Osteoblast (primary cell): Measurements from ENCODE around the gene ZNF618. TPM values are rescaled to one million over a fixed set of nuclear protein-coding genes. Genes with fewer than 3 reads are reported as not detected.

ENCODE experiments used
- DNase-seq: peaks from one replicate; pipeline ENCODE4 v3.0.0; 2011; ENCODE audit warnings: low spot score, mixed read lengths; ENCODE audit not compliant: insufficient read length; ENCODE audit errors: missing footprints
- H2AFZ ChIP-seq: 2 replicates; pipeline ENCODE4 v1.6.0; 2011; ENCODE audit warnings: mild to moderate bottlenecking, low read length
- H3K27ac ChIP-seq: 2 replicates; pipeline ENCODE4 v1.5.1; 2011; ENCODE audit warnings: mild to moderate bottlenecking, low read depth, low read length, moderate library complexity
- H3K27me3 ChIP-seq: 2 replicates; pipeline ENCODE4 v1.6.0; 2012; ENCODE audit warnings: mild to moderate bottlenecking, control low read depth, inconsistent platforms, low read length, moderate library complexity; ENCODE audit not compliant: insufficient read depth
- H3K36me3 ChIP-seq: 2 replicates; pipeline ENCODE4 v1.5.1; 2011; ENCODE audit warnings: mild to moderate bottlenecking, low read length, control low read depth, moderate library complexity; ENCODE audit not compliant: insufficient read depth
- H3K4me1 ChIP-seq: 2 replicates; pipeline ENCODE4 v1.5.1; 2011; ENCODE audit warnings: mild to moderate bottlenecking, low read length, control low read depth, moderate library complexity; ENCODE audit not compliant: insufficient read depth
- H3K4me2 ChIP-seq: 2 replicates; pipeline ENCODE4 v1.6.0; 2011; ENCODE audit warnings: mild to moderate bottlenecking, low read length; ENCODE audit not compliant: insufficient read depth
- H3K4me3 ChIP-seq: fragments of 200-600 bp; sonication (generic); 3 replicates; pipeline ENCODE4 v1.5.1; 2012; ENCODE audit warnings: mild to moderate bottlenecking, low read length, inconsistent platforms; ENCODE audit not compliant: insufficient read depth
- H3K79me2 ChIP-seq: 2 replicates; pipeline ENCODE4 v1.6.0; 2012; ENCODE audit warnings: mild to moderate bottlenecking, low read length, control low read depth, inconsistent platforms; ENCODE audit not compliant: insufficient read depth
- H3K9me3 ChIP-seq: 2 replicates; pipeline ENCODE4 v1.5.1; 2011; ENCODE audit warnings: low read depth, low read length, control low read depth
- H4K20me1 ChIP-seq: 2 replicates; pipeline ENCODE4 v1.6.0; 2012; ENCODE audit warnings: mild to moderate bottlenecking, low read length, control low read depth; ENCODE audit not compliant: insufficient read depth
- total RNA-seq: library from RNA; depleted of rRNA; stranded (reverse); fragments of >200 nt; gene quantifications from 2 replicates; pipeline ENCODE4 v1.2.3, GENCODE V29; 2012
- TF ChIP-seq, protein P1 (sequence below): IDR thresholded peaks from 2 replicates; pipeline ENCODE4 v1.5.1; 2011; ENCODE audit warnings: mild to moderate bottlenecking, low read depth, low read length, moderate library complexity; ENCODE audit errors: extremely low read depth

Gene ZNF618
- total RNA-seq, 1 donor = 10.1 TPM

GRCh38 chr9:114035221-114035844 is 159.2 kb downstream of the ZNF618 start:
- DNase-seq = peak; percentile 68
- TF ChIP-seq, protein P1, sequence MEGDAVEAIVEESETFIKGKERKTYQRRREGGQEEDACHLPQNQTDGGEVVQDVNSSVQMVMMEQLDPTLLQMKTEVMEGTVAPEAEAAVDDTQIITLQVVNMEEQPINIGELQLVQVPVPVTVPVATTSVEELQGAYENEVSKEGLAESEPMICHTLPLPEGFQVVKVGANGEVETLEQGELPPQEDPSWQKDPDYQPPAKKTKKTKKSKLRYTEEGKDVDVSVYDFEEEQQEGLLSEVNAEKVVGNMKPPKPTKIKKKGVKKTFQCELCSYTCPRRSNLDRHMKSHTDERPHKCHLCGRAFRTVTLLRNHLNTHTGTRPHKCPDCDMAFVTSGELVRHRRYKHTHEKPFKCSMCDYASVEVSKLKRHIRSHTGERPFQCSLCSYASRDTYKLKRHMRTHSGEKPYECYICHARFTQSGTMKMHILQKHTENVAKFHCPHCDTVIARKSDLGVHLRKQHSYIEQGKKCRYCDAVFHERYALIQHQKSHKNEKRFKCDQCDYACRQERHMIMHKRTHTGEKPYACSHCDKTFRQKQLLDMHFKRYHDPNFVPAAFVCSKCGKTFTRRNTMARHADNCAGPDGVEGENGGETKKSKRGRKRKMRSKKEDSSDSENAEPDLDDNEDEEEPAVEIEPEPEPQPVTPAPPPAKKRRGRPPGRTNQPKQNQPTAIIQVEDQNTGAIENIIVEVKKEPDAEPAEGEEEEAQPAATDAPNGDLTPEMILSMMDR = no peak
- no peak overlapping the region for H2AFZ ChIP-seq

GRCh38 chr9:114035845-114036801 is 160.0 kb downstream of the ZNF618 start:
- no peaks in the 10 kb centered on the region for H3K9me3 ChIP-seq
- TF ChIP-seq, protein P1 = no peak
- H3K4me1 ChIP-seq = no peaks in the 10 kb centered on the region
- peaks cover 3% of the 10 kb centered on the region for H4K20me1 ChIP-seq
- no peaks in the 10 kb centered on the region for H3K27me3 ChIP-seq
- H3K79me2 ChIP-seq = no peaks in the 10 kb centered on the region
- no peak overlapping the region for H3K4me2 ChIP-seq
- H3K27ac ChIP-seq = no peak overlapping the region
- H3K36me3 ChIP-seq = peaks cover 50% of the 10 kb centered on the region
- H2AFZ ChIP-seq = no peak overlapping the region
- H3K4me3 ChIP-seq = no peak overlapping the region
- peak; percentile 3 for DNase-seq

More at GRCh38 chr9:114035221-114035844, 159.2 kb downstream of the ZNF618 start:
- H3K9me3 ChIP-seq = no peaks in the 10 kb centered on the region
- no peak overlapping the region for H3K27ac ChIP-seq
- H3K36me3 ChIP-seq = peaks cover 50% of the 10 kb centered on the region
- H4K20me1 ChIP-seq = peaks cover 10% of the 10 kb centered on the region
- no peaks in the 10 kb centered on the region for H3K79me2 ChIP-seq
- no peaks in the 10 kb centered on the region for H3K27me3 ChIP-seq
- no peak overlapping the region for H3K4me3 ChIP-seq
- no peaks in the 10 kb centered on the region for H3K4me1 ChIP-seq
- H3K4me2 ChIP-seq = no peak overlapping the region

DNA sequence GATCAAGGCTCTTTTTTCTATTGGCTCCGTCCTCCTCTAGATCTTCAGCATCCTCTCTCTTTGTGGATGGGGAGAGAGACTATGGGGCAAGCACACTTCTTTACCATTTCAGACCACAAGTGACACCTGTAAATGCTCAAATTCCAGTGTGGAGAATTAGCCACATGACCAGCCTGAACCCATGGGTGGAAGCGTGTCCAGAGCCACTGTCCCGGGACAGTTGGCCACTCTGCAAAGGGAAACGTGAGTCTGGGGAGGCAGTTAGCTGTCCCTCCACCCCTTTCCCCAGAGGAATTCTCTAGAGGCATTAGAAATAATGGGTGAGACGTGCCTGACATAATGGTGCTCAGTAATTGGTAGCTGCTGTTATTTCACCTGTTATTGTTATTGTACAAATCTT is 161.1 kb downstream of the ZNF618 start:
- DNase-seq = peak; percentile 3
- H3K36me3 ChIP-seq = peaks cover 44% of the 10 kb centered on the region
- H3K4me2 ChIP-seq = no peak overlapping the region
- no peak overlapping the region for H2AFZ ChIP-seq
- H3K4me1 ChIP-seq = no peaks in the 10 kb centered on the region
- H3K4me3 ChIP-seq = no peak overlapping the region
- H3K27me3 ChIP-seq = no peaks in the 10 kb centered on the region
- TF ChIP-seq, protein P1 = no peak
- H3K27ac ChIP-seq = no peak overlapping the region
- H3K9me3 ChIP-seq = no peaks in the 10 kb centered on the region
- H4K20me1 ChIP-seq = no peaks in the 10 kb centered on the region
- H3K79me2 ChIP-seq = no peaks in the 10 kb centered on the region
